Neutrophil (primary cell): Measurements from ENCODE around the gene GIT1.

Experiments
- H3K27ac ChIP-seq: fragments of 200-600 bp; sonication (generic); 2 replicates; pipeline ENCODE4 v1.5.1; 2016; ENCODE audit warnings: mild to moderate bottlenecking, moderate library complexity
- H3K27me3 ChIP-seq: fragments of 200-600 bp; sonication (generic); 2 replicates; pipeline ENCODE4 v1.6.0; 2016; ENCODE audit warnings: mild to moderate bottlenecking
- H3K36me3 ChIP-seq: fragments of 200-600 bp; sonication (generic); 2 replicates; pipeline ENCODE4 v1.5.1; 2017
- H3K4me1 ChIP-seq, 2 experiments: fragments of 200-600 bp in 1 of 2; sonication (generic) in 1 of 2; 1 replicate in 1 of 2; 2 replicates in 1 of 2; pipeline versions ENCODE4 v1.5.1 to v1.6.1; 2013 to 2016; ENCODE audit warnings: low read depth in 1 of 2, low read length in 1 of 2, mild to moderate bottlenecking in 1 of 2, moderate library complexity in 1 of 2; ENCODE audit not compliant: control insufficient read depth in 1 of 2, insufficient read depth in 1 of 2
- H3K4me3 ChIP-seq, 2 experiments: fragments of 200-600 bp in 1 of 2; sonication (generic) in 1 of 2; 1 replicate in 1 of 2; 2 replicates in 1 of 2; pipeline ENCODE4 v1.5.1; 2013 to 2016; ENCODE audit warnings: low read depth in 1 of 2, low read length in 1 of 2, mild to moderate bottlenecking in 1 of 2, moderate library complexity in 1 of 2
- H3K9me3 ChIP-seq: fragments of 200-600 bp; sonication (generic); 2 replicates; pipeline ENCODE4 v1.5.1; 2016
- CTCF ChIP-seq: fragments of 200-600 bp; sonication (generic); IDR thresholded peaks from 2 replicates; pipeline ENCODE4 v1.5.1; 2016; ENCODE audit warnings: antibody characterized with exemption

The GIT1 gene

GRCh38 chr17:29597361-29598172, 8.1 kb upstream of the GIT1 start:
- Histone ChIP-seq H3K4me1 (peaks cover 12 to 14% of the 10 kb centered on the region in 2 experiments), H3K27me3 (peaks cover 57% of the 10 kb centered on the region), H3K27ac (no peak overlapping the region), H3K9me3 (no peaks in the 10 kb centered on the region), H3K36me3 (no peaks in the 10 kb centered on the region), H3K4me3 (no peak overlapping the region)
- no peak for TF ChIP-seq CTCF

- Histone ChIP-seq H3K36me3 (no peaks in the 10 kb centered on the region), H3K4me3 (no peak overlapping the region), H3K27ac (no peak overlapping the region), H3K9me3 (no peaks in the 10 kb centered on the region), H3K27me3 (peaks cover 65% of the 10 kb centered on the region), H3K4me1 (peaks cover 20 to 22% of the 10 kb centered on the region in 2 experiments)
- TF ChIP-seq CTCF: no peak
These were observed 7.4 kb upstream of the GIT1 start for GRCh38 chr17:29596811-29597210.

- H3K9me3 ChIP-seq: no peaks in the 10 kb centered on the region
- no peak overlapping the region for H3K27ac ChIP-seq
- TF ChIP-seq CTCF: no peak
- no peak overlapping the region for H3K4me3 ChIP-seq
- H3K36me3 ChIP-seq: no peaks in the 10 kb centered on the region
- peaks cover 71% of the 10 kb centered on the region for H3K27me3 ChIP-seq
- H3K4me1 ChIP-seq: peaks cover 26 to 28% of the 10 kb centered on the region in 2 experiments
These were observed 6.7 kb upstream of the GIT1 start for GRCh38 chr17:29595943-29596774.

GRCh38 chr17:29595107-29595942, 5.9 kb upstream of the GIT1 start:
- Histone ChIP-seq H3K4me3 (no peak overlapping the region), H3K4me1 (peaks cover 35 to 36% of the 10 kb centered on the region in 2 experiments), H3K9me3 (no peaks in the 10 kb centered on the region), H3K27ac (no peak overlapping the region), H3K27me3 (peaks cover 78% of the 10 kb centered on the region), H3K36me3 (no peaks in the 10 kb centered on the region)
- TF ChIP-seq CTCF: no peak

- Histone ChIP-seq H3K9me3 (no peaks in the 10 kb centered on the region), H3K4me1 (peaks cover 42 to 43% of the 10 kb centered on the region in 2 experiments)
- TF ChIP-seq CTCF: no peak
These were observed 5.2 kb upstream of the GIT1 start for GRCh38 chr17:29594519-29595090.

More at GRCh38 chr17:29594519-29595090, 5.2 kb upstream of the GIT1 start:
- Histone ChIP-seq H3K27ac (no peak overlapping the region), H3K4me3 (no peak overlapping the region), H3K27me3 (peaks cover 80% of the 10 kb centered on the region), H3K36me3 (no peaks in the 10 kb centered on the region)
